T follicular helper cell (primary cell): Measurements from ENCODE around the gene GHRL.

Experiments used
- DNase-seq: peaks from one replicate; pipeline ENCODE4 v3.0.0-alpha.2; 2020; ENCODE audit warnings: low read depth

The GHRL gene

GRCh38 chr3:10244009-10244408, 48.7 kb downstream of the GHRL start:
- no peak for DNase-seq

DNA sequence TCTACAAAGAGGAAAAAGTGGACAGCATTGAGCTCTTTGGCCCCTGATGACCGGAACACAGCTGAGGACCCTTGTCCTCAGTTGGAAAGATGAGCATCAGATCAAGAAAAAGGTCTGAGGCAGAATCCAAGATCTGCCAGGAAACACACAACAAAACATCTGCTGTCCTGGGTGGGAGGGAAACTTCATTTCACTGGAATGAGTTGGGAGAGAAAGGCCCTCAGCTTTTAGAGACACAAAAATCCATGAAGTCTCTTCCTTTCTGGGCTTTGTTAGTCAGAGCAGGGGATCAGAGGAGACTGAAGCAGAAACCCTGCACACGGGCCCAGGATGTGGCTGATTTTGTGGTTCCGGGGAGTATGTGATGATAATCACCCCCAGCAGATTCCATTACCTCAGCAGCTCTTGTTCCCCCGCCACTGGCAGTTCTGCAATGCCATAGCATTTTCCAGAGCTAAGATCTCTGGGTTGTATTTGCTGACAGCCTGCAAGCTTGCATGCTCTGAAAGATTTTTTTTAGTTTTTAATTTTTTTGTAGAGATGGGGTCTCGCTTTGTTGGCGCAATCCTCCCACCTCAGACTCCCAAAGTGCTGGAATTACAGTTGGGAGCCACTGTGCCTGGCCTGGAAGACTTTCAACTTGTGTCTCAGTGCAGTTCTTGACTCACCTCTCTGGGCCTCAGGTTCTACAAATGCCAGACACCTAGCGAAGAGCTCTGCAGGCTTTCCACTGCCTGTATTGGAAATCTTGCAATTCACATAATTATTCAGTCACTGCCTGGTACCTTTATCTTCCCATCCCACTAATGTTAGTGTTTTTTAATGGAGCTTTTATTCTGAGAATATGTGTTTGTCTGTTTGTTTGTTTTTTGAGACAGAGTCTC, 50.3 kb downstream of the GHRL start:
- DNase-seq = peak; percentile 75

DNA sequence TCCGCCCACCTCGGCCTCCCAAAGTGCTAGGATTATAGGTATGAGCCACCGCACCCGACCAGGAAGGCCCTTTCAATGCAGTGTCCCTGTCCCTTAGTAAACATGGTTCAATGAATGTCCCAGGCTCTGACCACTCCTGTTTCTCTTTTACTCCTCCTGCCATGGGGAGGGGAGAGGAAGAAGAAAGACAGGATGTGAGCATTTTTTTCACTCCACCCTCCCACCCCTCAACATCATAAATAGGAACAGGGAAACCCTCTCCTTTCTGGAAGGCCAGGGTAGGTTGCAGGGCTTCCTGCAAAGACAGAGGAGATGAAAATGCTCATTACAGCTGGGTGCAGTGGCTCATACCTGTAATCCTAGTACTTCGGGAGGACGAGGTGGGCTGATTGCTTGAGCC, 51.9 kb downstream of the GHRL start:
- no peak for DNase-seq

DNA sequence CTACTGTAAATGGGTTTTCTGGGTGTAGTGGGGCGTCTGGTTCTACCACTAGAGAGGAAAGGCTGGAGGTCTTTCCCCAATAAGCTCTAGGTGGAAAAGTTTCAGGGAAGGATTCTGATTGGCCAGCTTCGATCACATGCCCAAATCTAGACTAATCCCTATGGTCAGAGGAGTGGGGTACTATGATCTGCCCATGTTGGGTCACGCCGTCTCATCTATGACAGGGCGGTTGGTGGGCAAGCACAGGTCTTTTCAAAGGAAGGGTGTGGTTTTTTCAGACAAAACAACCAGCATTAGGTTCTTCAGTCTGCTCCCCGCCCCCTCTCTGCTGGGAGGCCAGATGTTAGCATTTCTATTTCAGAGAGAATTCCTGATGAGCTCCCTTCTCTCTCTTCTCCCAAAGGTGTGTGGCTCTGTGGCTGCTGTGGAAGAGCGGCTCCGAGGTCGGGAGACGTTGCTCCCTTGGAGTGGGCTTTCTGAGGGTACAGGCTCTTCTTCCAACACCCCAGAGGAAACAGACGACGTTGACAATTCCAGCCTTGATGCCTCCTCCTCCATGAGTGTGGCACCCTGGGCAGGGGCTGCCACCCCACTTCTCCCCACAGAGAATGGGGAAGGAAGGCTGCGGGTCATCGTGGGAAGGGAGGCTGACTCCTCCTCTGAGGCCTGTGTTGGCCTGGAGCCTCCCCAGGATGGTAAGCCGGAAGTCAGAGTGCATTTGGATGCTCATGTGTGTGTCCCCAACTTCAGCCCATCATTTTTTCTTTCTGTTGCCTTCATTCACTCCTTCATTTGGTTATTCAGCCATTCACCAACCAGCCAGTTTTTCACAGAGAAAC, 54.2 kb downstream of the GHRL start:
- DNase-seq = no peak
